Measurements from ENCODE around the gene CDH6.

The CDH6 gene

DNA sequence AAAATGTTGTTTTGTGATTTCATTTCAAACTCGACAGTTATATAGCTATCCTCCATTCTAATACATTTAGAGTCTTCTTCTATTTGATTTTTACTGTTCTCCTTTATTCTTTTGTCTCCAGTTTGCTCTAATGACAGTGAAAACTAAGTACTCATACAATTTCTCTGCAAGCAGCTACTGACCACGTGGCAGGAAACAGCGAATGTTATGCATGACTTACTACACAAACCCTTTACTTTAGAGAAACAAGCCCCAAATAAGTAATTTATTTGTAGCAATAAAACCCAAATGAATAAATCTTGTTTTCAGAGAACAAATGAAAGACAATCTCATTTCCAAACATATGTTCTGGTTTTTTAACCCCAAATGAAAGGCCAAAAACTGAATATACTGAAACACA, 41.9 kb downstream of the CDH6 start:
- no peak overlapping the region for H3K56ac ChIP-seq (ENCODE audit: low read length)
- H4K5ac ChIP-seq (ENCODE audit: low read length), result no peak overlapping the region
- no peaks in the 10 kb centered on the region for H3K36me3 ChIP-seq (ENCODE audit: control insufficient read depth, insufficient read depth, low read length)
- H2BK15ac ChIP-seq (replicated peaks; ENCODE audit: low read depth), result no peak overlapping the region
- no peaks in the 10 kb centered on the region for H3K79me2 ChIP-seq (ENCODE audit: control insufficient read depth, insufficient read depth, low read length)
- no peak overlapping the region for H2AK5ac ChIP-seq (ENCODE audit: low read length)
- DNase-seq, result no peak
- no peak overlapping the region for H2BK5ac ChIP-seq (ENCODE audit: low read length)
- H3K4me2 ChIP-seq (ENCODE audit: low read length), result no peak overlapping the region
- H3K4ac ChIP-seq (ENCODE audit: low read depth, low read length), result no peak overlapping the region
- H3K4me3 ChIP-seq (ENCODE audit: low read length), result no peak overlapping the region
- H3K4me1 ChIP-seq (ENCODE audit: control insufficient read depth, low read depth, low read length), result no peaks in the 10 kb centered on the region
- no CpG with 5 or more reads among the region's 3 CpGs for WGBS (ENCODE audit: extremely low coverage, insufficient coverage, low lambda C conversion rate)
- no peak overlapping the region for H2BK120ac ChIP-seq (ENCODE audit: low read depth, low read length)
- no peak overlapping the region for H3K18ac ChIP-seq (ENCODE audit: low read length)
- H3K27ac ChIP-seq (ENCODE audit: low read depth, low read length), result no peak overlapping the region
- H4K8ac ChIP-seq (ENCODE audit: low read depth, low read length), result no peak overlapping the region
- no peaks in the 10 kb centered on the region for H3K27me3 ChIP-seq (ENCODE audit: insufficient read depth, low read length, poor library complexity)
- no peak overlapping the region for H3K23ac ChIP-seq (ENCODE audit: low read length)
- H3K79me1 ChIP-seq (ENCODE audit: low read length), result no peaks in the 10 kb centered on the region
- H3K9ac ChIP-seq (ENCODE audit: low read length), result no peak overlapping the region

DNA sequence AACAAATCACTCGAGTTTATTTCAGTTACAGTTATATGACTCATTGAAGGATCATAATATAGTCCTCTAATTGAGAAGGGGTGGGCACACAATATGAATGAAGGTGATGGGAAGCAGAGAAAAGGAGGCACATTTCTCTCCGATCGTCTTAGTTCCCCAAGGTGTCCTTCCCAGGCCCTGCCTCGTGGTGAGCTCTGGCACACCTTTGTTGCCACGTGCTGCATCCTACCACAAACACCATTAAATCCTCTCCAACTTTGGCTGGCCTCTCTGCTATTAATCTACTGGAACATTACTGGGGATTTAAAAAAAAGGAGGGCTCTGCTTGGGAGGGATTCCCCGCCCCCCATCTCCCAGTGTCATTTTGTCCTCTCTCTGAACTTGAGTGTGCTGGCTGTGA, 42.9 kb downstream of the CDH6 start:
- Histone ChIP-seq H2BK120ac (ENCODE audit: low read depth, low read length) (no peak overlapping the region), H3K27ac (ENCODE audit: low read depth, low read length) (no peak overlapping the region), H3K4me2 (ENCODE audit: low read length) (no peak overlapping the region), H3K18ac (ENCODE audit: low read length) (no peak overlapping the region), H3K9ac (ENCODE audit: low read length) (no peak overlapping the region), H3K79me2 (ENCODE audit: control insufficient read depth, insufficient read depth, low read length) (no peaks in the 10 kb centered on the region), H3K79me1 (ENCODE audit: low read length) (no peaks in the 10 kb centered on the region), H3K4me1 (ENCODE audit: control insufficient read depth, low read depth, low read length) (no peaks in the 10 kb centered on the region), H3K4ac (ENCODE audit: low read depth, low read length) (no peak overlapping the region), H3K4me3 (ENCODE audit: low read length) (no peak overlapping the region), H4K8ac (ENCODE audit: low read depth, low read length) (no peak overlapping the region), H2BK5ac (ENCODE audit: low read length) (no peak overlapping the region), H3K36me3 (ENCODE audit: control insufficient read depth, insufficient read depth, low read length) (no peaks in the 10 kb centered on the region), H3K56ac (ENCODE audit: low read length) (no peak overlapping the region), H3K27me3 (ENCODE audit: insufficient read depth, low read length, poor library complexity) (no peaks in the 10 kb centered on the region), H2AK5ac (ENCODE audit: low read length) (no peak overlapping the region), H4K5ac (ENCODE audit: low read length) (no peak overlapping the region), H2BK15ac (replicated peaks; ENCODE audit: low read depth) (no peak overlapping the region), H3K23ac (ENCODE audit: low read length) (no peak overlapping the region)
- no CpG with 5 or more reads among the region's 6 CpGs for WGBS (ENCODE audit: extremely low coverage, insufficient coverage, low lambda C conversion rate)
- DNase-seq, result no peak

DNA sequence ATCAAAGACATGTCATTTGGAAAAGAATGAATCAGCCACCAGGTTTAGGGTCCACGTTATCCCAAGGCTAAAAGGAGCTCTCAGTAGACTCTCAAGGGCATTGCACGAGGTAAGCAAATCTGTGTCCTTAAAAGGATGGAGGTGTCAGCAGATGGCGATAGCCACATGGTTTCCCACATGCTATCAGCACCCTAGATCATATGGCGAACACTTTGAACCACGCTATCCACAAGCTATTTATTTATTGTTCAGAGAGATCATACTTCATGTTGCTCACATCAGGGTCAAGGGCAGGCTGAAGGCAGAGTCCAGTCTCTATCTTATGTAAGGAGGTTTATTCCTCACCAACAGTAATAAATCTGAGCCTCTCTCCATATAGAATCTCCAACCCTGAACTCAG, 43.7 kb downstream of the CDH6 start:
- no peaks in the 10 kb centered on the region for H3K79me2 ChIP-seq (ENCODE audit: control insufficient read depth, insufficient read depth, low read length)
- no peak overlapping the region for H2AK5ac ChIP-seq (ENCODE audit: low read length)
- H2BK5ac ChIP-seq (ENCODE audit: low read length), result no peak overlapping the region
- H3K56ac ChIP-seq (ENCODE audit: low read length), result no peak overlapping the region
- no peak overlapping the region for H3K4me3 ChIP-seq (ENCODE audit: low read length)
- DNase-seq, result peak; percentile 56
- no peaks in the 10 kb centered on the region for H3K36me3 ChIP-seq (ENCODE audit: control insufficient read depth, insufficient read depth, low read length)
- H3K9ac ChIP-seq (ENCODE audit: low read length), result no peak overlapping the region
- no peak overlapping the region for H2BK15ac ChIP-seq (replicated peaks; ENCODE audit: low read depth)
- no peak overlapping the region for H3K4ac ChIP-seq (ENCODE audit: low read depth, low read length)
- H3K27me3 ChIP-seq (ENCODE audit: insufficient read depth, low read length, poor library complexity), result no peaks in the 10 kb centered on the region
- no peak overlapping the region for H4K8ac ChIP-seq (ENCODE audit: low read depth, low read length)
- H2BK120ac ChIP-seq (ENCODE audit: low read depth, low read length), result no peak overlapping the region
- no peaks in the 10 kb centered on the region for H3K79me1 ChIP-seq (ENCODE audit: low read length)
- H3K4me1 ChIP-seq (ENCODE audit: control insufficient read depth, low read depth, low read length), result no peaks in the 10 kb centered on the region
- no peak overlapping the region for H4K5ac ChIP-seq (ENCODE audit: low read length)
- WGBS (ENCODE audit: extremely low coverage, insufficient coverage, low lambda C conversion rate), result no CpG with 5 or more reads among the region's 5 CpGs
- no peak overlapping the region for H3K27ac ChIP-seq (ENCODE audit: low read depth, low read length)
- H3K18ac ChIP-seq (ENCODE audit: low read length), result no peak overlapping the region
- no peak overlapping the region for H3K4me2 ChIP-seq (ENCODE audit: low read length)
- no peak overlapping the region for H3K23ac ChIP-seq (ENCODE audit: low read length)

DNA sequence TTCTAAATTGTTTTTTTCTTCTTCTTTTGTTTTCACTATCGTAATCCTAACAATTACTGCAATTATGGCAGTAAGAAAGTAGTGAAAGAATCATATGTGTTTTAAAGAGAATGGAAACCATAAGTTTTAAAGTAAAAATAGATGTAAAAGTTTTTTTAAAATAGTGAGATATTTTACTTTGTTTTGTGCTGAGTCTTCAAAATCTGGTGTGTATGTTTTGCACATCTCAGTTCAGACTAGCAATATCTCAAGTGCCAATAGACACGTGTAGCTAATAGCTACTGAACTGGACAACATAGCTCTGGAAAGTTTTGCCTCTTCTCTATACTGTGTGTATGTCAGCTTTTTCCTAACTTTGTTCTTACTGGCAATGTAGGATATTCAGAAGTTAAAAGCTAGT, 45.0 kb downstream of the CDH6 start:
- Histone ChIP-seq H2BK5ac (ENCODE audit: low read length) (no peak overlapping the region), H3K9ac (ENCODE audit: low read length) (no peak overlapping the region), H3K4ac (ENCODE audit: low read depth, low read length) (no peak overlapping the region), H3K27ac (ENCODE audit: low read depth, low read length) (no peak overlapping the region), H4K5ac (ENCODE audit: low read length) (no peak overlapping the region), H3K18ac (ENCODE audit: low read length) (no peak overlapping the region), H3K27me3 (ENCODE audit: insufficient read depth, low read length, poor library complexity) (no peaks in the 10 kb centered on the region), H2AK5ac (ENCODE audit: low read length) (no peak overlapping the region), H3K56ac (ENCODE audit: low read length) (no peak overlapping the region), H3K4me2 (ENCODE audit: low read length) (no peak overlapping the region), H2BK120ac (ENCODE audit: low read depth, low read length) (no peak overlapping the region), H2BK15ac (replicated peaks; ENCODE audit: low read depth) (no peak overlapping the region), H3K4me1 (ENCODE audit: control insufficient read depth, low read depth, low read length) (no peaks in the 10 kb centered on the region), H3K4me3 (ENCODE audit: low read length) (no peak overlapping the region), H3K79me2 (ENCODE audit: control insufficient read depth, insufficient read depth, low read length) (no peaks in the 10 kb centered on the region), H4K8ac (ENCODE audit: low read depth, low read length) (no peak overlapping the region), H3K36me3 (ENCODE audit: control insufficient read depth, insufficient read depth, low read length) (no peaks in the 10 kb centered on the region), H3K79me1 (ENCODE audit: low read length) (no peaks in the 10 kb centered on the region), H3K23ac (ENCODE audit: low read length) (no peak overlapping the region)
- no CpG with 5 or more reads among the region's 2 CpGs for WGBS (ENCODE audit: extremely low coverage, insufficient coverage, low lambda C conversion rate)
- DNase-seq, result no peak

DNA sequence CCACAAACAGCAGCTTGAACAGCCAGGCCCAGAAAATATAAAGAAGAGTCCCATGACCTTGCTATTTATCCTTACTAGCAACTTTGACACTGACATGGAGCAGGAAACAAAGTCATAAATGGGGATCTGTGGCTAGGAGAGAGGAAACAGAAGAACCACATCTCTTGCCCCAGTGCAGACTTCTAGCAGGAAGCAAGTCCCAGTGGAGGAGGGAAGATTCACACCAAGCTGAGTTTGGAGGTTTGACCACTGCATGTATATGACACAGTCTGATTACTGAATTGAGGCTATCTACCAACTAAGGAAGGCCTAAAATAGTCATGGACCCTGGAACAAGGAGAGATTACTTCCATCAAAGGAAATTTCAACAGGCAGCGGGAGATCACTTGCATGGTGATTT, 51.4 kb downstream of the CDH6 start:
- no peak overlapping the region for H4K8ac ChIP-seq (ENCODE audit: low read depth, low read length)
- no peak overlapping the region for H2BK5ac ChIP-seq (ENCODE audit: low read length)
- H3K27me3 ChIP-seq (ENCODE audit: insufficient read depth, low read length, poor library complexity), result no peaks in the 10 kb centered on the region
- H2AK5ac ChIP-seq (ENCODE audit: low read length), result no peak overlapping the region
- no CpG with 5 or more reads among the region's 1 CpG for WGBS (ENCODE audit: extremely low coverage, insufficient coverage, low lambda C conversion rate)
- no peak overlapping the region for H2BK120ac ChIP-seq (ENCODE audit: low read depth, low read length)
- H3K79me1 ChIP-seq (ENCODE audit: low read length), result no peaks in the 10 kb centered on the region
- H3K4me3 ChIP-seq (ENCODE audit: low read length), result no peak overlapping the region
- H3K4me1 ChIP-seq (ENCODE audit: control insufficient read depth, low read depth, low read length), result no peaks in the 10 kb centered on the region
- no peak overlapping the region for H3K56ac ChIP-seq (ENCODE audit: low read length)
- H3K4me2 ChIP-seq (ENCODE audit: low read length), result no peak overlapping the region
- no peak overlapping the region for H3K23ac ChIP-seq (ENCODE audit: low read length)
- H2BK15ac ChIP-seq (replicated peaks; ENCODE audit: low read depth), result no peak overlapping the region
- no peak for DNase-seq
- H3K18ac ChIP-seq (ENCODE audit: low read length), result no peak overlapping the region
- no peak overlapping the region for H3K27ac ChIP-seq (ENCODE audit: low read depth, low read length)
- no peak overlapping the region for H3K9ac ChIP-seq (ENCODE audit: low read length)
- H3K79me2 ChIP-seq (ENCODE audit: control insufficient read depth, insufficient read depth, low read length), result no peaks in the 10 kb centered on the region
- no peak overlapping the region for H4K5ac ChIP-seq (ENCODE audit: low read length)
- no peaks in the 10 kb centered on the region for H3K36me3 ChIP-seq (ENCODE audit: control insufficient read depth, insufficient read depth, low read length)
- H3K4ac ChIP-seq (ENCODE audit: low read depth, low read length), result no peak overlapping the region

DNA sequence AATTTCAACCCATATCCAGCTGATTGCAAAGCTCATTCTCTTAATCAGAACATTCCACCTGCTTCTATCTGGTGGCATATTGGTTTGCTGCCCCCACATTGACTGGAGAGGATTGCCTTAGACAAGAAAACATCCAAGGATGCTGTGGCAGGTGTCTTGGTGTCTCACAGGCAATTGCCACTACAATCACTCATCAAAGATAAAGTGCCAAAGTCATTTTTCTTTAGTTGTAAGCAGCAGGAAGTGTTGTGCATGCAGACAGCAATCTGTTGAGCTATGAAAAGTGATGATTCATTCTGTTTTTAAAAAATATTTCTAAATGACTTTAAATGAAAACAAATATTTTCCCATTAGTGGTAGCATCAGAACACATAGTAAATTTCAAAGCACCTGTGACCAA, 53.9 kb downstream of the CDH6 start:
- Histone ChIP-seq H3K79me1 (ENCODE audit: low read length) (no peaks in the 10 kb centered on the region), H2BK120ac (ENCODE audit: low read depth, low read length) (no peak overlapping the region), H3K4me1 (ENCODE audit: control insufficient read depth, low read depth, low read length) (no peaks in the 10 kb centered on the region), H3K56ac (ENCODE audit: low read length) (no peak overlapping the region), H3K27ac (ENCODE audit: low read depth, low read length) (no peak overlapping the region), H2AK5ac (ENCODE audit: low read length) (no peak overlapping the region), H4K5ac (ENCODE audit: low read length) (no peak overlapping the region), H3K36me3 (ENCODE audit: control insufficient read depth, insufficient read depth, low read length) (no peaks in the 10 kb centered on the region), H3K4me3 (ENCODE audit: low read length) (no peak overlapping the region), H3K4ac (ENCODE audit: low read depth, low read length) (no peak overlapping the region), H3K4me2 (ENCODE audit: low read length) (no peak overlapping the region), H3K27me3 (ENCODE audit: insufficient read depth, low read length, poor library complexity) (no peaks in the 10 kb centered on the region), H4K8ac (ENCODE audit: low read depth, low read length) (no peak overlapping the region), H2BK5ac (ENCODE audit: low read length) (no peak overlapping the region), H3K23ac (ENCODE audit: low read length) (no peak overlapping the region), H2BK15ac (replicated peaks; ENCODE audit: low read depth) (no peak overlapping the region), H3K79me2 (ENCODE audit: control insufficient read depth, insufficient read depth, low read length) (no peaks in the 10 kb centered on the region), H3K9ac (ENCODE audit: low read length) (no peak overlapping the region), H3K18ac (ENCODE audit: low read length) (no peak overlapping the region)
- DNase-seq, result no peak

All from mesendoderm (in vitro differentiated cells).